ENCODE results near the gene TMEM52. TPM values are rescaled to one million over a fixed set of nuclear protein-coding genes. Genes with fewer than 3 reads are reported as not detected.

Gene TMEM52
- total and polyA plus RNA-seq, 2 experiments from 2014 or later, result 0.40 TPM; not detected in 1

GRCh38 chr1:1907098-1907736 lies 11.9 kb downstream of the TMEM52 start:
- Histone ChIP-seq H3K9me3 (ENCODE audit: low read depth) (no peaks in the 10 kb centered on the region), H3K9me2 (ENCODE audit: insufficient read depth) (no peaks in the 10 kb centered on the region), H3K4me2 (ENCODE audit: unreplicated experiment) (no peak overlapping the region), H3F3A (ENCODE audit: insufficient read depth) (no peaks in the 10 kb centered on the region), H3K79me2 (ENCODE audit: insufficient read depth) (peaks cover 9% of the 10 kb centered on the region), H3K9ac (no peak overlapping the region; the same call in 1 of the 2 replicates), H3K27ac (peak overlapping the region; percentile 16; the same call in 1 of the 2 replicates), H4K20me1 (ENCODE audit: insufficient read depth) (no peaks in the 10 kb centered on the region), H3K4me1 (ENCODE audit: insufficient read depth) (peaks cover 5% of the 10 kb centered on the region; the same call in 1 of the 2 replicates), H3K4me3 (no peak overlapping the region), H2AFZ (no peak overlapping the region), H3K36me3 (ENCODE audit: low read depth) (no peaks in the 10 kb centered on the region), H3K27me3 (replicated peaks; ENCODE audit: insufficient read depth) (no peaks in the 10 kb centered on the region)
- in situ Hi-C loops (cut with MboI), result loop anchor here (10.0 kb wide), 1 partner anchor 102 kb away; no protein-coding TSS in a partner anchor
- WGBS, 2 experiments (ENCODE audit: low coverage in 1 of 2, low lambda C conversion rate in 2 of 2, missing lambda C conversion rate in 2 of 2), result 74 to 79% methylated on average over 8 of the region's 8 CpGs
- TF ChIP-seq EZH2phosphoT487 (IDR thresholded peaks at IDR 0.05; ENCODE audit: insufficient read depth, low read depth) (no peak), EZH2 (IDR thresholded peaks at IDR 0.05; ENCODE audit: insufficient read depth, poor library complexity, severe bottlenecking) (no peak)
- DNase-seq, result peak; percentile 22

DNA sequence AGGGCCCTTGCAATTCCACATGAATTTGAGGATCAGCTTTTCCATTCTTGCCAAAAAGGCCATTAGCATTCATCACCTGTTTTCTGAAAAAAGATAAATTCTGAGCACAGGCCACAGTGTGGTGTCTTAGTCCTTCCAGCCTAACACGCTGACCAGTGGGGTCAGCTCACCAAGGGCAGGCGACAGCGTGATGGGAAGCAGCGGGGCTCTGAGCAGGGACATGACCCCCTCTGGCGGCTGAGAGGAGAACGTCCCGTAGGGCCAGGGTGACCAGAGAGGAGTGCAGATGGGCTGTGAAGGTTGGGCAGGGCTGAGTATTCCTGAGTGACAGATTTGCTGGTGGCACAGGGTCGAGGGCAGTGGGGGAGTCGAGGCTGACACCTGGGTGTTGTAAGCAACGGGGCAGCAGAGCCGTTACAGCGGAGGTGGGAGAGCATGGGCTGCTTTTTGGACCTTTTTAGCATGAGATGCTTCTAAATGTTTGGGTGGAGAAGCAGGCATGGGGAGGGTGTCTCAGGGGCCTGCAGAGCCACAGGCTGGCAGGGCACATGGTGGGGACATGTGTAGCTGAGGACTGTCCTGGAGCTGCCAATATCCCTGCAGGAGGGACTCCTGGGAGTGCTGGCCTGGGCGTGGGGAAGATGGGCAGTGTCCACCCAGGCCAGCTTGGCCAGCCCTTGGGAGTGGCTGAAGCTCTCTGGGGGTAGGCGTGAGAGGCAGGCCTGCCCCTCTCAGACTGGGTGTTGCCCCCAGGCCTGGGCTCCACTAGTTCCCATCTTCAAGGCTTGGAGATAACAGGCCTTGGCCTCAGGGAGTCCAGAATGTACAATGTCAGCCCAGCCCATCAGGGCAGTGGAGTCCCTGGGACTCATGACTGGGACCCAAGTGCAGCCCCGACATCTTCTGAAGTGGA lies 12.6 kb downstream of the TMEM52 start:
- Histone ChIP-seq H3K9ac (no peak overlapping the region; the same call in 1 of the 2 replicates), H2AFZ (no peak overlapping the region), H3K4me3 (no peak overlapping the region), H3F3A (ENCODE audit: insufficient read depth) (no peaks in the 10 kb centered on the region), H4K20me1 (ENCODE audit: insufficient read depth) (no peaks in the 10 kb centered on the region), H3K4me1 (ENCODE audit: insufficient read depth) (peaks cover 5% of the 10 kb centered on the region; the same call in 1 of the 2 replicates), H3K9me3 (ENCODE audit: low read depth) (no peaks in the 10 kb centered on the region), H3K4me2 (ENCODE audit: unreplicated experiment) (no peak overlapping the region), H3K79me2 (ENCODE audit: insufficient read depth) (peaks cover 9% of the 10 kb centered on the region), H3K9me2 (ENCODE audit: insufficient read depth) (no peaks in the 10 kb centered on the region), H3K27ac (peak overlapping the region; percentile 16; the same call in 1 of the 2 replicates), H3K36me3 (ENCODE audit: low read depth) (no peaks in the 10 kb centered on the region), H3K27me3 (replicated peaks; ENCODE audit: insufficient read depth) (no peaks in the 10 kb centered on the region)
- TF ChIP-seq EZH2 (IDR thresholded peaks at IDR 0.05; ENCODE audit: insufficient read depth, poor library complexity, severe bottlenecking), result no peak
- TF ChIP-seq EZH2phosphoT487 (IDR thresholded peaks at IDR 0.05; ENCODE audit: insufficient read depth, low read depth), result no peak
- 16 to 18% methylated on average over 15 of the region's 15 CpGs for WGBS, 2 experiments (ENCODE audit: low coverage in 1 of 2, low lambda C conversion rate in 2 of 2, missing lambda C conversion rate in 2 of 2)
- DNase-seq, result peak; percentile 89
- in situ Hi-C loops (cut with MboI), result loop anchor here (10.0 kb wide), 1 partner anchor 102 kb away; no protein-coding TSS in a partner anchor

GRCh38 chr1:1903224-1903623 lies 15.9 kb downstream of the TMEM52 start:
- TF ChIP-seq EZH2phosphoT487 (IDR thresholded peaks at IDR 0.05; ENCODE audit: insufficient read depth, low read depth) (no peak), EZH2 (IDR thresholded peaks at IDR 0.05; ENCODE audit: insufficient read depth, poor library complexity, severe bottlenecking) (no peak)
- Histone ChIP-seq H3K9me3 (ENCODE audit: low read depth) (no peaks in the 10 kb centered on the region), H2AFZ (no peak overlapping the region), H3K27me3 (replicated peaks; ENCODE audit: insufficient read depth) (no peaks in the 10 kb centered on the region), H4K20me1 (ENCODE audit: insufficient read depth) (no peaks in the 10 kb centered on the region), H3K4me3 (no peak overlapping the region), H3K4me2 (ENCODE audit: unreplicated experiment) (no peak overlapping the region), H3K9ac (no peak overlapping the region), H3F3A (ENCODE audit: insufficient read depth) (no peaks in the 10 kb centered on the region), H3K4me1 (ENCODE audit: insufficient read depth) (no peaks in the 10 kb centered on the region), H3K9me2 (ENCODE audit: insufficient read depth) (no peaks in the 10 kb centered on the region), H3K79me2 (ENCODE audit: insufficient read depth) (peaks cover 6% of the 10 kb centered on the region), H3K36me3 (ENCODE audit: low read depth) (no peaks in the 10 kb centered on the region), H3K27ac (no peak overlapping the region)
- WGBS, 2 experiments (ENCODE audit: low coverage in 1 of 2, low lambda C conversion rate in 2 of 2, missing lambda C conversion rate in 2 of 2), result 93 to 96% methylated on average over 9 to 12 of the region's 12 CpGs
- DNase-seq, result no peak
- in situ Hi-C loops (cut with MboI), result loop anchor here (10.0 kb wide), 1 partner anchor 98 kb away; no protein-coding TSS in a partner anchor

GRCh38 chr1:1901641-1902294 lies 17.3 kb downstream of the TMEM52 start:
- Histone ChIP-seq H3K4me2 (ENCODE audit: unreplicated experiment) (no peak overlapping the region), H3K9ac (no peak overlapping the region), H3K4me1 (ENCODE audit: insufficient read depth) (no peaks in the 10 kb centered on the region), H2AFZ (no peak overlapping the region), H3K79me2 (ENCODE audit: insufficient read depth) (no peaks in the 10 kb centered on the region), H3K9me2 (ENCODE audit: insufficient read depth) (no peaks in the 10 kb centered on the region), H4K20me1 (ENCODE audit: insufficient read depth) (no peaks in the 10 kb centered on the region), H3F3A (ENCODE audit: insufficient read depth) (no peaks in the 10 kb centered on the region), H3K4me3 (no peak overlapping the region), H3K27me3 (replicated peaks; ENCODE audit: insufficient read depth) (no peaks in the 10 kb centered on the region), H3K36me3 (ENCODE audit: low read depth) (no peaks in the 10 kb centered on the region), H3K9me3 (ENCODE audit: low read depth) (no peaks in the 10 kb centered on the region), H3K27ac (no peak overlapping the region)
- TF ChIP-seq EZH2 (IDR thresholded peaks at IDR 0.05; ENCODE audit: insufficient read depth, poor library complexity, severe bottlenecking), result no peak
- TF ChIP-seq EZH2phosphoT487 (IDR thresholded peaks at IDR 0.05; ENCODE audit: insufficient read depth, low read depth), result no peak
- in situ Hi-C loops (cut with MboI), result loop anchor here (10.0 kb wide), 1 partner anchor 97 kb away; no protein-coding TSS in a partner anchor
- DNase-seq, result no peak
- WGBS, 2 experiments (ENCODE audit: low coverage in 1 of 2, low lambda C conversion rate in 2 of 2, missing lambda C conversion rate in 2 of 2), result 75 to 87% methylated on average over 7 to 13 of the region's 13 CpGs
